Right lobe of liver (tissue), 4 donors: ENCODE data around the gene CST11.

ENCODE experiments used
- CTCF ChIP-seq, 4 donors: fragments of 200-600 bp in 3 of 4; fragments of 450-650 bp in 1 of 4; IDR thresholded peaks; one replicate each; pipeline versions ENCODE4 v1.5.1 to v1.8.0; 2016 to 2022; ENCODE audit warnings: antibody characterized with exemption in 4 of 4, mild to moderate bottlenecking in 2 of 4
- POLR2A ChIP-seq: fragments of 450-650 bp; IDR thresholded peaks from one replicate; pipeline ENCODE4 v1.6.1; 2017; ENCODE audit warnings: antibody characterized with exemption, mild to moderate bottlenecking
- donor health status: DM: no; HTN: no; CAD: no.
- donor health status: DM: no; HTN: no; CAD: no.
- donor health status: DM: no; HTN: yes; CAD: no.

- no peak for TF ChIP-seq CTCF (IDR thresholded peaks at IDR 0.05)
- TF ChIP-seq POLR2A = no peak
Observed at GRCh38 chr20:23415959-23416583, 36.6 kb downstream of the CST11 start.
